PC-9 (cell line): ENCODE data around the gene ZNF512B. TPM values are rescaled to one million over a fixed set of nuclear protein-coding genes. Genes with fewer than 3 reads are reported as not detected.

Experiments
- BruUV-seq: library from RNA; stranded (reverse); fragments of 400-500 nt; replicated peaks from 2 replicates; lab custom pipeline; 2021; lab: Mats Ljungman, UMichigan
- CTCF ChIA-PET: fragments of 300-600 bp; sonication (Branson Sonifier 250); formaldehyde crosslinking; loops from one replicate; lab custom pipeline; 2022; ENCODE audit warnings: antibody characterized with exemption; lab: Charles Lee
- POLR2A ChIA-PET: fragments of 300-600 bp; sonication (Branson Sonifier 250); formaldehyde crosslinking; loops from one replicate; lab custom pipeline; 2022; ENCODE audit warnings: antibody characterized with exemption; ENCODE audit not compliant: unreplicated experiment; lab: Charles Lee
- DNase-seq, 2 experiments: peaks; one replicate each; pipeline versions ENCODE4 v3.0.0 to v3.0.0-alpha.2; 2015 to 2022; ENCODE audit warnings: mixed read lengths in 1 of 2
- H2AFZ ChIP-seq: fragments of 200-600 bp; sonication (generic); 2 replicates; pipeline ENCODE4 v1.8.1; 2017; ENCODE audit warnings: antibody characterized with exemption
- H3F3A ChIP-seq: fragments of 200-600 bp; sonication (generic); 2 replicates; pipeline ENCODE4 v1.8.1; 2017; ENCODE audit warnings: antibody characterized with exemption, mild to moderate bottlenecking, low read depth; ENCODE audit not compliant: insufficient read depth
- H3K27ac ChIP-seq: fragments of 200-600 bp; sonication (generic); 2 replicates; pipeline ENCODE4 v1.6.1; 2016; ENCODE audit warnings: mixed run types
- H3K27me3 ChIP-seq: fragments of 200-600 bp; sonication (generic); 2 replicates; pipeline ENCODE4 v1.6.1; 2016; ENCODE audit warnings: low read depth, mixed run types; ENCODE audit not compliant: insufficient read depth
- H3K36me3 ChIP-seq: fragments of 200-600 bp; sonication (generic); 2 replicates; pipeline ENCODE4 v1.6.1; 2016; ENCODE audit warnings: low read depth, mixed run types
- H3K4me1 ChIP-seq: fragments of 200-600 bp; sonication (generic); replicated peaks from 2 replicates; pipeline ENCODE4 v1.6.1; 2016; ENCODE audit warnings: mixed run types; ENCODE audit not compliant: insufficient read depth
- H3K4me2 ChIP-seq: fragments of 200-600 bp; sonication (generic); 2 replicates; pipeline ENCODE4 v1.6.1; 2017; ENCODE audit warnings: mixed run types
- H3K4me3 ChIP-seq: fragments of 200-600 bp; sonication (generic); 2 replicates; pipeline ENCODE4 v1.6.1; 2016; ENCODE audit warnings: mixed run types
- H3K79me2 ChIP-seq: fragments of 200-600 bp; sonication (generic); 2 replicates; pipeline ENCODE4 v1.6.1; 2017; ENCODE audit warnings: low read depth, mixed run types
- H3K9me2 ChIP-seq: fragments of 200-600 bp; sonication (generic); 2 replicates; pipeline ENCODE4 v1.8.1; 2017; ENCODE audit warnings: mild to moderate bottlenecking; ENCODE audit not compliant: insufficient read depth
- H3K9me3 ChIP-seq: fragments of 200-600 bp; sonication (generic); 2 replicates; pipeline ENCODE4 v1.8.1; 2016; ENCODE audit warnings: low read depth; ENCODE audit not compliant: insufficient read depth
- H4K20me1 ChIP-seq: fragments of 200-600 bp; sonication (generic); 2 replicates; pipeline ENCODE4 v1.8.1; 2017; ENCODE audit not compliant: insufficient read depth
- EZH2 ChIP-seq: fragments of 200-600 bp; sonication (generic); IDR thresholded peaks from 2 replicates; pipeline ENCODE4 v1.8.0; 2017; ENCODE audit warnings: antibody characterized with exemption, low read depth
- intact Hi-C: fragments of 100-400 bp; cut with micrococcal nuclease; formaldehyde crosslinking; loops from one replicate; pipeline ENCODE4 v1.10.0; 2022; ENCODE audit not compliant: unreplicated experiment
- total RNA-seq: library from RNA; stranded (reverse); gene quantifications from 2 replicates; pipeline ENCODE4 v1.2.3, GENCODE V29; 2021
- TF ChIP-seq, protein P1 (sequence below): fragments of 200-600 bp; sonication (generic); conservative IDR thresholded peaks from 2 replicates; pipeline ENCODE4 v1.6.1; 2017; ENCODE audit warnings: mixed run types, antibody characterized with exemption, mild to moderate bottlenecking, moderate library complexity

The ZNF512B gene
- total RNA-seq, 1 experiment from 2014 or later, result 28.1 TPM

DNA sequence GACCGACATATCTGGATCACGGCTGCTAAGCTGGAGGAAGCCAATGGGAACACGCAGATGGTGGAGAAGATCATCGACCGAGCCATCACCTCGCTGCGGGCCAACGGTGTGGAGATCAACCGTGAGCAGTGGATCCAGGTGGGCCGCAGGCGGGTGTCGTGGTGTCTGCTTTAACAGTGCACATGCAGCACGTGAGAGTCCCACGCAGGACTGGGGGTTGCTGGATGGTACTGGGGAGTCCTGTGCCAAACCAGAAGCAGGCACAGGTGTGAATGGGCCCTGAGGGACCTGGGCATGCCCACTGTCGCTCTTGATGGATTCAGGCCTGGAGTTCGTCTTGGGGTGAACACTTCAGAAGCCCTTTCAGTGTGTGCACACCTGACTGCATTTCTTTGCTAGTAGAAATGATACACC is 41.6 kb upstream of the ZNF512B start:
- Histone ChIP-seq H4K20me1 (peaks cover 28% of the 10 kb centered on the region), H3K27ac (no peak overlapping the region), H2AFZ (no peak overlapping the region), H3K36me3 (peaks cover 52% of the 10 kb centered on the region), H3K9me3 (no peaks in the 10 kb centered on the region), H3K9me2 (no peaks in the 10 kb centered on the region), H3K27me3 (no peaks in the 10 kb centered on the region), H3K79me2 (no peaks in the 10 kb centered on the region; the same call in 1 of the 2 replicates), H3F3A (peaks cover 5% of the 10 kb centered on the region), H3K4me1 (no peaks in the 10 kb centered on the region), H3K4me2 (no peak overlapping the region), H3K4me3 (no peak overlapping the region)
- DNase-seq, result no peak
- POLR2A ChIA-PET, result no interaction called here
- intact Hi-C loops, result no loop called here
- TF ChIP-seq, protein P1, sequence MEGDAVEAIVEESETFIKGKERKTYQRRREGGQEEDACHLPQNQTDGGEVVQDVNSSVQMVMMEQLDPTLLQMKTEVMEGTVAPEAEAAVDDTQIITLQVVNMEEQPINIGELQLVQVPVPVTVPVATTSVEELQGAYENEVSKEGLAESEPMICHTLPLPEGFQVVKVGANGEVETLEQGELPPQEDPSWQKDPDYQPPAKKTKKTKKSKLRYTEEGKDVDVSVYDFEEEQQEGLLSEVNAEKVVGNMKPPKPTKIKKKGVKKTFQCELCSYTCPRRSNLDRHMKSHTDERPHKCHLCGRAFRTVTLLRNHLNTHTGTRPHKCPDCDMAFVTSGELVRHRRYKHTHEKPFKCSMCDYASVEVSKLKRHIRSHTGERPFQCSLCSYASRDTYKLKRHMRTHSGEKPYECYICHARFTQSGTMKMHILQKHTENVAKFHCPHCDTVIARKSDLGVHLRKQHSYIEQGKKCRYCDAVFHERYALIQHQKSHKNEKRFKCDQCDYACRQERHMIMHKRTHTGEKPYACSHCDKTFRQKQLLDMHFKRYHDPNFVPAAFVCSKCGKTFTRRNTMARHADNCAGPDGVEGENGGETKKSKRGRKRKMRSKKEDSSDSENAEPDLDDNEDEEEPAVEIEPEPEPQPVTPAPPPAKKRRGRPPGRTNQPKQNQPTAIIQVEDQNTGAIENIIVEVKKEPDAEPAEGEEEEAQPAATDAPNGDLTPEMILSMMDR, result no peak
- TF ChIP-seq EZH2, result no peak
- BruUV-seq, result no TSS peak
- CTCF ChIA-PET, result no interaction called here

DNA sequence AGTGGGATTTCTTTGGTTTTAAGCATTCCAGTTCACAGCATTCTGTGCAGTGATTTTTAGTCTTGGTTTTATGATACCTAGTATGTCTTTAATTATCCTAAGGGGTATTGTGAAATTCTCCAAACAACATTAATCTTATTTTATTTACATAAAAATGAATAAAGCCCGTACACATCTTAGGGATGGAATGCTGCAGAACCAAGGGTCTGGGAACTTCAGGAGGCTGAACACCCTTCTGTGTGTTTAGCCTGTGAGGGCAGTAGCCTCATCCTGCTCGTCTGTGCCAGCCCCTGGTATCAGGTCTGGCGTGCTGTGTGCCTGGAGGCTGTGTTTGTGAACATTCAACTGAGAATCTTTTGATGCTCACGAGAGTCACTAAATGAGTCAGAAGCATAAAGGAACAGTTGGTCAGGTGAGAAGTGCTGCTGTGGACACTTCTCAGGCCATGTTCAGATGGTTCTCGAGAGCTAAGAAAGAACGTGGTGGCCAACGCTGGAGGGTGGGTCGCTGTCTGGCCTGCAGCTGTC is 41.0 kb upstream of the ZNF512B start:
- H3K4me1 ChIP-seq, result no peaks in the 10 kb centered on the region
- H2AFZ ChIP-seq, result no peak overlapping the region
- DNase-seq, result no peak
- CTCF ChIA-PET, result no interaction called here
- no TSS peak for BruUV-seq
- H3K4me2 ChIP-seq, result no peak overlapping the region
- no peak for TF ChIP-seq EZH2
- TF ChIP-seq, protein P1, result no peak
- intact Hi-C loops, result no loop called here
- H3K36me3 ChIP-seq, result peaks cover 50% of the 10 kb centered on the region
- no peaks in the 10 kb centered on the region for H3K9me3 ChIP-seq
- H4K20me1 ChIP-seq, result peaks cover 28% of the 10 kb centered on the region
- POLR2A ChIA-PET, result no interaction called here
- H3K9me2 ChIP-seq, result no peaks in the 10 kb centered on the region
- H3K27me3 ChIP-seq, result no peaks in the 10 kb centered on the region
- H3K79me2 ChIP-seq, result no peaks in the 10 kb centered on the region; the same call in 1 of the 2 replicates
- H3K27ac ChIP-seq, result no peak overlapping the region
- H3F3A ChIP-seq, result peaks cover 5% of the 10 kb centered on the region; the same call in 1 of the 2 replicates
- no peak overlapping the region for H3K4me3 ChIP-seq

DNA sequence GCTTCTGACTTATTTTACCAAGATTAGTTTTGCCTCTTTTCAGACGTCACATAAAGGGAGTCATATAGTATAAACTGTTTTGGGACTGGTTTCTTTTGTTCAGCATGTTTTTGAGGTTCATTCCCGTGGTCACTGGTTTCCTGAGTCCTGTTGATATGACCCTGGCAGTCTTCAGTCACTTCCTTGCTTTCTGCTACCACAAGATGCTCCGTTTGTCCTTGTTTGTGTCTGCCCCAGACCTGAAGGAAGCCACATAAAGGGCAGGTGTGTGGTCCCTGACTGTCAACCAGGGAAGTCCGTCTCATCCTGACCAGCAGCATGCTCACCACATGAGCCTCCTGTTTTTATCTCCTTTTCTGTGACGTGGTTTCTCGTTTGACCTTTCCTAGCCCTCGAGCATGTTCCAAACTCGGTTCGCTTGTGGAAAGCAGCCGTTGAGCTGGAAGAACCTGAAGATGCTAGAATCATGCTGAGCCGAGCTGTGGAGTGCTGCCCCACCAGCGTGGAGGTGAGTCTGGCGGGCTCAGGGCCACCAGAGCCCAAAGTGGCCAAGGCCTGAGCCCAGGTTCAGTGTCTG is 40.2 kb upstream of the ZNF512B start:
- H3F3A ChIP-seq, result peaks cover 5% of the 10 kb centered on the region; the same call in 1 of the 2 replicates
- no peak overlapping the region for H3K27ac ChIP-seq
- H3K4me1 ChIP-seq, result no peaks in the 10 kb centered on the region
- H3K36me3 ChIP-seq, result peaks cover 48% of the 10 kb centered on the region
- POLR2A ChIA-PET, result no interaction called here
- no peaks in the 10 kb centered on the region; the same call in 1 of the 2 replicates for H3K79me2 ChIP-seq
- peaks cover 21% of the 10 kb centered on the region; the same call in 1 of the 2 replicates for H4K20me1 ChIP-seq
- intact Hi-C loops, result no loop called here
- no TSS peak for BruUV-seq
- CTCF ChIA-PET, result no interaction called here
- no peaks in the 10 kb centered on the region for H3K9me2 ChIP-seq
- no peak overlapping the region for H2AFZ ChIP-seq
- H3K4me2 ChIP-seq, result no peak overlapping the region
- H3K27me3 ChIP-seq, result no peaks in the 10 kb centered on the region
- TF ChIP-seq, protein P1, result no peak
- TF ChIP-seq EZH2, result no peak
- DNase-seq, result no peak
- no peaks in the 10 kb centered on the region for H3K9me3 ChIP-seq
- no peak overlapping the region for H3K4me3 ChIP-seq
